Femur (tissue), 1 donor: ENCODE results near the gene GMCL1.
"Not testable (repeated sequence)": the region's sequence is repeated elsewhere in the genome, so short reads cannot be mapped to it uniquely, and the experiment has no call there.

Experiments
- DNase-seq: peaks from one replicate; pipeline ENCODE4 v3.0.0-alpha.2; 2017

Gene GMCL1

GRCh38 chr2:69829256-69830044, at the start of gene GMCL1:
Gene GMCL1, plus strand, starts transcription at chr2:69829660. Its CDS starts 233 bp downstream, at chr2:69829893.
- peak; percentile 99 for DNase-seq

GRCh38 chr2:69780921-69781320, 48.5 kb upstream of the GMCL1 start:
- no peak for DNase-seq

- no peak for DNase-seq
Observed at GRCh38 chr2:69781321-69782248, 47.9 kb upstream of the GMCL1 start.

GRCh38 chr2:69784228-69784627, 45.2 kb upstream of the GMCL1 start:
- DNase-seq = no peak

- DNase-seq = no peak
Observed at GRCh38 chr2:69785358-69785757, 44.1 kb upstream of the GMCL1 start.

GRCh38 chr2:69786052-69786560, 43.4 kb upstream of the GMCL1 start:
- no peak for DNase-seq

- DNase-seq = peak; percentile 64
Observed at GRCh38 chr2:69789175-69789721, 40.2 kb upstream of the GMCL1 start.

GRCh38 chr2:69789772-69790600, 39.5 kb upstream of the GMCL1 start:
- DNase-seq = peak; percentile 50

GRCh38 chr2:69790601-69790959, 38.9 kb upstream of the GMCL1 start:
- no peak for DNase-seq

- DNase-seq = no peak
Observed at GRCh38 chr2:69791045-69791444, 38.4 kb upstream of the GMCL1 start.

GRCh38 chr2:69796174-69796573, 33.3 kb upstream of the GMCL1 start:
- no peak for DNase-seq

GRCh38 chr2:69797235-69797634, 32.2 kb upstream of the GMCL1 start:
- DNase-seq = no peak

GRCh38 chr2:69797836-69798289, 31.6 kb upstream of the GMCL1 start:
- DNase-seq = no peak

GRCh38 chr2:69798290-69798908, 31.1 kb upstream of the GMCL1 start:
- peak; percentile 55 for DNase-seq

- DNase-seq = no peak
Observed at GRCh38 chr2:69798909-69799526, 30.4 kb upstream of the GMCL1 start.

GRCh38 chr2:69801745-69802290, 27.6 kb upstream of the GMCL1 start:
- no peak for DNase-seq

GRCh38 chr2:69802781-69803367, 26.6 kb upstream of the GMCL1 start:
- not testable (repeated sequence) for DNase-seq

GRCh38 chr2:69804416-69804815, 25.0 kb upstream of the GMCL1 start:
- DNase-seq = no peak

- no peak for DNase-seq
Observed at GRCh38 chr2:69805887-69806286, 23.6 kb upstream of the GMCL1 start.

GRCh38 chr2:69807821-69808540, 21.5 kb upstream of the GMCL1 start:
- DNase-seq = no peak
